HG03095 (cell line): ENCODE data around the gene RUFY4.
"Not testable (repeated sequence)": the region's sequence is repeated elsewhere in the genome, so short reads cannot be mapped to it uniquely, and the experiment has no call there.

Source experiments
- ATAC-seq: cut with Tn5 transposase; IDR thresholded peaks from one replicate; pipeline ENCODE4 v1.9.1; 2021; ENCODE audit warnings: moderate library complexity; ENCODE audit not compliant: unreplicated experiment

The RUFY4 gene

GRCh38 chr2:218082586-218083351, 13.7 kb downstream of the RUFY4 start:
- no peak for ATAC-seq

DNA sequence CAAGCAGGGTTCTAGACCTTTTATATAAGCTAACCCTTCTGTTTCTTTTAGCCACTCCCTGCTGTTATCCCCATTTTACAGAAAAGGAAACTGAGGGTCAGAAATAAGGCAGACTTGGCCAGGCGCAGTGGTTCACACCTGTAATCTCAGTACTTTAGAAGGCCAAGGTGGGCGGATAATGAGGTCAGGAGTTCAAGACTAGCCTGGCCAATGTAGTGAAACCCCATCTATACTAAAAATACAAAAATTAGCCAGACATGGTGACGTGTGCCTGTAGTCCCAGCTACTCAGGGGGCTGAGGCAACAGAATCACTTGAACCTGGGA, 14.3 kb downstream of the RUFY4 start:
- ATAC-seq: no peak

GRCh38 chr2:218086478-218086877, 17.4 kb downstream of the RUFY4 start:
- no peak for ATAC-seq

- no peak for ATAC-seq
Measured at GRCh38 chr2:218089259-218089658, 20.2 kb downstream of the RUFY4 start.

- no peak for ATAC-seq
Measured at GRCh38 chr2:218091746-218092145, 22.7 kb downstream of the RUFY4 start.

DNA sequence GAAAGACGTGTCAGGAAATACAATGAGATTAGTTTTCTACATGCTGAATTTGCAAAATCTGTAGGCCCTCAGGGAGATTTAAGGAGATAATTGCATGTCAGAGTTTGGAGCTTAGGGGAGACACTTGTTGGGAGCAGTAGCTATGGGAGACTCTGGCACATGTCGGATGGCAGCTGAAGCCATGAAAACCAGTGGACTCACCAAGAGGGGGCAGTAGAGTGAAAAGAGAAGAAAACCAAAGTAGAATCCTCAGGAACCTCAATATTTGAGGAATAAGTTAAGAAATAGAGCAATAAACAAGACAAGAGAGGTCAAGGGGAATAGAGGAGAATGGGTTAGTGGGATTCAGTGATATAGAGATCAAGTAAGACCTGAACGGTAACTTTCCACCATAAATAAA, 24.8 kb downstream of the RUFY4 start:
- ATAC-seq: no peak

GRCh38 chr2:218095853-218096252, 26.8 kb downstream of the RUFY4 start:
- no peak for ATAC-seq

DNA sequence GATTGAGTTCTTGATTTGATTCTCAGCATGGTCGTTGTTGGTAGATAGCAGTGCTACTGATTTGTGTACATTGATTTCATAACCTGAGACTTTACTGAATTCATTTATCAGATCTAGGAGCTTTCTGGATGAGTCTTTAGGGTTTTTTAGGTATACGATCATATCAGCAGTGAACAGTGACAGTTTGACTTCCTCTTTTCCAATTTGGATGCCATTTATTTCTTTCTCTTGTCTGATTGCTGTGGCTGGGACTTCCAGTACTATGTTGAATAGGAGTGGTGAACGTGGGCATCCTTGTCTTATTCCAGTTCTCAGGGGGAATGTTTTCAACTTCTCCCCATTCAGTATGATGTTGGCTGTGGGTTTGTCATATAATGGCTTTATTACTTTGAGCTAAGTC, 28.9 kb downstream of the RUFY4 start:
- no peak for ATAC-seq

DNA sequence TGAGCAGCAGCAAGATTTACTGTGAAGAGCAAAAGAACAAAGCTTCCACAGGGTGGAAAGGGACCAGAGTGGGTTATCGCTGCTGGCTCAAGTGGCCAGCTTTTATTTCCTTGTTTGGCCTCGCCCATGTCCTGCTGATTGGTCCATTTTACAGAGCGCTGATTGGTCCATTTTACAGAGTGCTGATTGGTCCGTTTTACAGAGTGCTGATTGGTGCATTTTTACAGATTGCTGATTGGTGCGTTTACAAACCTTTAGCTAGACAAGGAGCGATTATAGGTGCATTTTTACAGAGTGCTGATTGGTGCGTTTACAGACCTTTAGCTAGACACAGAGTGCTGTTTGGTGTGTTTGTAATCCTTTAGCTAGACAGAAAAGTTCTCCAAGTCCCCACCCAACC, 39.8 kb downstream of the RUFY4 start:
- ATAC-seq: not testable (repeated sequence)

DNA sequence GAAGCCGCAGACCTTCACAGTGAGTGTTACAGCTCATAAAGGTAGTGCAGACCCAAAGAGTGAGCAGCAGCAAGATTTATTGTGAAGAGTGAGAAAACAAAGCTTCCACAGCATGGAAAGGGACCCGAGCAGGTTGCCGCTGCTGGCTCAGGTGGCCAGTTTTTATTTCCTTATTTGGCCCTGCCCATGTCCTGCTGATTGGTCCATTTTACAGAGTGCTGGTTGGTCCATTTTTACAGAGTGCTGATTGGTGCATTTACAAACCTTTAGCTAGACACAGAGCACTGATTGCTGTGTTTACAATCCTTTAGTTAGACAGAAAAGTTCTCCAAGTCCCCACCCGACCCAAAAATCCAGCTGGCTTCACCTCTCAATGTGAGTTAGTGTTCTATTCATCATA, 52.7 kb downstream of the RUFY4 start:
- not testable (repeated sequence) for ATAC-seq

- not testable (repeated sequence) for ATAC-seq
Measured at GRCh38 chr2:218122286-218122685, 53.2 kb downstream of the RUFY4 start.

DNA sequence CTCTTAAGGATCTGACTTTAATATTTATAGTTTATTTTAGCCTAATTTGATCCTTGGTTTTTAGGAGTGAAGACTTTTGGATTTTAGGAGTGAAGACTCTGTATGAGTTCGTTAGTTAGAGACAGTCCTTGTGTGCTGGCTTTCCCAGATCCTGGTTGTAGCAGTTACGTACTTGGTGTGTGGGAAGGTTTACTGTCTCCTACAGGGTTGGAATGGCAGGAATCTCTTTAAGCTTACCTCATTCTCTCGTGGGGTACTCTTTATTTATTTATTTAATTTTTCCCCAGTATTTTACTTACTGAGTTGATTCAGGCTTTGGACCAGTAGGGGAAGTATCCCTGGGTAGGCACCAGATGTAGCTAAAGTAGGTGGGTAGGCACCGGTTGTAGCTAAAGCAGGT, 54.9 kb downstream of the RUFY4 start:
- no peak for ATAC-seq

- ATAC-seq: no peak
Measured at GRCh38 chr2:218125095-218125494, 56.0 kb downstream of the RUFY4 start.

GRCh38 chr2:218125626-218126080, 56.6 kb downstream of the RUFY4 start, which contains the start of gene CXCR2:
CXCR2 (plus strand) TSS chr2:218126028; CDS start chr2:218134802, 8,774 bp downstream.
- ATAC-seq: no peak

GRCh38 chr2:218127929-218128455, 58.9 kb downstream of the RUFY4 start:
- ATAC-seq: no peak

DNA sequence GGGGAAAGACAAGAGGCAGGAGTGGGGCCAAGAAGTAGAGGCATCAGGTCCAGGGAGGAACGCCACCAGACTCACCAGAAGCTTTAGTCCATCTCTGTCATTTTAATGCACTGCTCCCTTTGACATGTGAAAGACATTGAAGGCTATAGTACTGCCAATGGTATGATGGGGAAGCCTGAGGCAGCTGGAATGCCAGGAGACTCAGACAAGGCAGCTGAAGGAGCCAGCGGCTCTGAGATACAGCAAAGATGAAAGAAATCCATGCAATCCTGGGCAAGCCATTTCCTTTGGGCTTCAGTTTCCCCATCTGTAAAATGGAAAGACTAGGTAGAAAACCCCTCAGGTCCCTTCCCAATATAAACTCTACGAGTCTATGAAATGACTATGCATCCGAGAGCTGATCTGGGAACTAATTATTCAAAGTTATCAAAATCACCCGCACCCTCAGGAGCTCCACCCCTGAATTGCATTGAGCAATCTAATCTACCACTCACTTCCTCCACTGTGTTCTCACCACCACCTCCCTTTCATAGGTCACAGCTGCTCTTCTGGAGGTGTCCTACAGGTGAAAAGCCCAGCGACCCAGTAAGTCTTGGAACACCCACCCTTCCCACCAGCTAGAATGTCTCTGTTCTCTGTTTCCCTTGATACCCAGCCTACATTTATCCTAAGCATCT, 59.9 kb downstream of the RUFY4 start:
- no peak for ATAC-seq

GRCh38 chr2:218129458-218130135, 60.5 kb downstream of the RUFY4 start:
- no peak for ATAC-seq

DNA sequence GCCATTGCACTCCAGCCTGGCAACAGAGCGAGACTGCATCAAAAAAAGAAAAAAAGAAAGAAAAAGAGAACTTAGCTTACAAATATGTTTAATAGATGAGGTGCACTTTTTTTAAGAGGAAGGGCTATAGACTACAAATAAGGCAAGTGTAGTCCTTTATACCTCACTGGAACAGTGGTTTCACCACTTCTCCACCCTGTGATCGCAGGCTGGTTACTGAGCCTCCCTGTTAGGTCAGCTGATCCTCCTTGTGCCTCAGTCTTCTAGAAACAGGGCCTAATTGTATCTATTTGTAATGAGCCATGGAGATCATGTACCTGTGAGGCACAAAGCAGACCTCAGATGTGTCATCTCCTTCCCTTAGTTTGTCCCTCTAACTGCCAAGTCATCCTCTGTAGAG, 61.3 kb downstream of the RUFY4 start:
- no peak for ATAC-seq

DNA sequence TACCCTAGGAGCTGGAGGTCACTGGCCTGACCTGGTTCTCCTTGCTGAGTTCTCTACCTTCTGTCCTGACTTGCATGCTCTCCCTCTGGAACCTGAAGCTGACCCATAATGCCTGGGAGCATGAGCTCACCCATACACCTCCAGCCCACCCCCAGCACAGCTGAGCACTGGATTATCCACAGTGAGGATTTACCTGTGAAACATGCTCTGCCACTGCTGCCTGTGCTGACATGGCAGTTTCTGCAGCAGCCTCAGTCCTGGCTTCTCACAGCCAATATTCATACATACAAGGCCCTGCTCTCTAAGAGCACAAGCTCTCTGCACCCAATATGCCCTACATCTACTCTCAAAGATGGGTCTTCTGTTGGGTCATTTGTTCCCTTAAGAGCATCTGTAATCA, 61.8 kb downstream of the RUFY4 start:
- ATAC-seq: no peak

- no peak for ATAC-seq
Measured at GRCh38 chr2:218137514-218137913, 68.5 kb downstream of the RUFY4 start.

DNA sequence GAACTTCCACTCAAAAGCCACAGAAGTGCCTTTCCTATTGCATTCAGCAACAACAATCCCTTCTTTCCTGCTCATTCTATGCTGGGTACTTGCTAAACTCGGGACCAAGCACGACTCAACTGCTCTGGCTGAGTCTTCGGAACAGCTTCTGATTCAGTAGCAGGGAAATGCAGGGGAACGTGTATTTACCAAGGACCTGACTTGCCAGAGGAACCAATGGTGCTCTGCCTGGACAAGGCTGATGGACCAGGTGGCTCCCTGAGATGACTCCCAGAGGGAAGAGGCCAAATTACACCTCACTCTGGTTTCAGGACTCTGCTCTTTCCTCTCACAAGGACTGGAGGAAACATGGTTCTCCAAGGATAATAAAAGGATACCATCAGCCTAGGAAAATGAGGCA, 69.0 kb downstream of the RUFY4 start:
- no peak for ATAC-seq
